ENCODE results near the gene TNPO3.

GRCh38 chr7:128937271-128937646 lies 117.7 kb downstream of the TNPO3 start:
- TF ChIP-seq CTCF (IDR thresholded peaks at IDR 0.05) (no peak), RCOR1 (IDR thresholded peaks at IDR 0.05; ENCODE audit: low read length) (no peak), EZH2phosphoT487 (IDR thresholded peaks at IDR 0.05; ENCODE audit: borderline replicate concordance, low read depth) (no peak), MAX (IDR thresholded peaks at IDR 0.05; ENCODE audit: low read depth) (no peak), SMC3 (IDR thresholded peaks at IDR 0.05; ENCODE audit: low read depth, low read length) (no peak), YY1 (IDR thresholded peaks at IDR 0.05; ENCODE audit: low read depth) (no peak), POLR2AphosphoS5 (IDR thresholded peaks at IDR 0.05; ENCODE audit: low read depth, low read length) (no peak), REST (IDR thresholded peaks at IDR 0.05; ENCODE audit: low read depth, low read length) (no peak), EP300 (IDR thresholded peaks at IDR 0.05; ENCODE audit: borderline replicate concordance in 1 of 2, low read depth in 1 of 2, low read length in 1 of 2) (no peak), IRF3 (IDR thresholded peaks at IDR 0.05; ENCODE audit: low read depth, low read length) (no peak)

All from SK-N-SH (cell line).